HG02981 (cell line): ENCODE measurements around the gene NAALADL2.
A peak's percentile ranks its signal among the peaks of the same experiment; 100 is the strongest.
"Not testable (repeated sequence)": the region's sequence is repeated elsewhere in the genome, so short reads cannot be mapped to it uniquely, and the experiment has no call there.

Source experiments
- ATAC-seq: cut with Tn5 transposase; IDR thresholded peaks from one replicate; pipeline ENCODE4 v1.9.1; 2021; ENCODE audit warnings: mild to moderate bottlenecking, moderate library complexity; ENCODE audit not compliant: unreplicated experiment

NAALADL2 gene

GRCh38 chr3:175346573-175347356 is 487.6 kb downstream of the NAALADL2 start:
- no peak for ATAC-seq

GRCh38 chr3:175349168-175349567 is 490.0 kb downstream of the NAALADL2 start:
- ATAC-seq, result peak; percentile 67

- ATAC-seq, result no peak
Observed at GRCh38 chr3:175355801-175356335, 496.7 kb downstream of the NAALADL2 start.

- no peak for ATAC-seq
Observed at GRCh38 chr3:175356899-175357324, 497.8 kb downstream of the NAALADL2 start.

GRCh38 chr3:175357758-175358157 is 498.6 kb downstream of the NAALADL2 start:
- ATAC-seq, result no peak

GRCh38 chr3:175358935-175359334 is 499.8 kb downstream of the NAALADL2 start:
- no peak for ATAC-seq

GRCh38 chr3:175370426-175370825 is 511.3 kb downstream of the NAALADL2 start:
- ATAC-seq, result not testable (repeated sequence)

GRCh38 chr3:175371187-175371586 is 512.1 kb downstream of the NAALADL2 start:
- not testable (repeated sequence) for ATAC-seq

GRCh38 chr3:175374705-175375104 is 515.6 kb downstream of the NAALADL2 start:
- no peak for ATAC-seq

- peak; percentile 76 for ATAC-seq
Observed at GRCh38 chr3:175378348-175378747, 519.2 kb downstream of the NAALADL2 start.

- ATAC-seq, result no peak
Observed at GRCh38 chr3:175381685-175382084, 522.6 kb downstream of the NAALADL2 start.

GRCh38 chr3:175383371-175383770 is 524.2 kb downstream of the NAALADL2 start:
- no peak for ATAC-seq

- ATAC-seq, result no peak
Observed at GRCh38 chr3:175383813-175384212, 524.7 kb downstream of the NAALADL2 start.

GRCh38 chr3:175384569-175384968 is 525.4 kb downstream of the NAALADL2 start:
- no peak for ATAC-seq

GRCh38 chr3:175386630-175387029 is 527.5 kb downstream of the NAALADL2 start:
- ATAC-seq, result no peak

- no peak for ATAC-seq
Observed at GRCh38 chr3:175389560-175389959, 530.4 kb downstream of the NAALADL2 start.

GRCh38 chr3:175391601-175392000 is 532.5 kb downstream of the NAALADL2 start:
- ATAC-seq, result no peak

GRCh38 chr3:175392653-175393052 is 533.5 kb downstream of the NAALADL2 start:
- no peak for ATAC-seq

GRCh38 chr3:175397372-175397771 is 538.2 kb downstream of the NAALADL2 start:
- no peak for ATAC-seq

- no peak for ATAC-seq
Observed at GRCh38 chr3:175398676-175399075, 539.5 kb downstream of the NAALADL2 start.

GRCh38 chr3:175399156-175399840 is 540.2 kb downstream of the NAALADL2 start:
- ATAC-seq, result no peak

- ATAC-seq, result no peak
Observed at GRCh38 chr3:175404027-175404426, 544.9 kb downstream of the NAALADL2 start.
